ENCODE measurements around the gene FANCD2. TPM values are rescaled to one million over a fixed set of nuclear protein-coding genes. Genes with fewer than 3 reads are reported as not detected.
"Not testable (repeated sequence)": the region's sequence is repeated elsewhere in the genome, so short reads cannot be mapped to it uniquely, and the experiment has no call there.

The FANCD2 gene
- total and polyA plus RNA-seq, 2 donors, result 6.6 to 25.5 TPM

DNA sequence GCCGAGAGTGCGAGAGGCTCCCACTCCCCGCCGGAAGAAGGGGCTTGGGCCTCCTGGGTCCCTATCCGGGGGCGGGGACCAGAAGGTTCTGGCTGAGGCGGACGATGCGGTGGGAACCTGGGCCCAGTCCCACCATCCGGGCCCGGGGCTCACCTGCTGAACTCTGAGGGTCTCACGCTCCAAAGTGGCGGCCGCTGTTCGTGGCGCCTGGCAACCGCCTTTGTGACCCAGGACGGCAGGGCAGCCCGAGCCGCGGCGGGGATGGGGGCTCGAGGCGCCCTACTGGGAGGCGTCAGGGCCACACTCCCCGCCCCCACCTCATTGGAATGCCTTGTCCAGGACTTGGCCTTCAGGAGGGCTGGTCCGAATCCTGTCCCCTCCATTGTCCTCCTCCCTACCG, 81.9 kb downstream of the FANCD2 start, which contains the start of gene FANCD2OS:
Gene FANCD2OS, minus strand, starts transcription at position 165 of the 400 bp plus-strand sequence. CDS start 3,481 bp downstream, outside the sequence.
- H3K27ac ChIP-seq (ENCODE audit: low read depth in 1 of 2, low read length in 1 of 2), result no peak within 1 kb of the TSS
- no peaks in the 10 kb centered on the region for H3K36me3 ChIP-seq (ENCODE audit: control insufficient read depth in 2 of 2, insufficient read depth in 2 of 2, low read length in 1 of 2)
- DNase-seq (ENCODE audit: low read depth in 6 of 9, low spot score in 9 of 9), result no peak
- H3K9me3 ChIP-seq (ENCODE audit: control insufficient read depth in 2 of 2, insufficient read depth in 1 of 2, low read length in 1 of 2), result no peaks in the 10 kb centered on the region
- H3K27me3 ChIP-seq (ENCODE audit: control insufficient read depth in 2 of 2, insufficient read depth in 1 of 2, low read length in 1 of 2), result no peaks in the 10 kb centered on the region
- H3K4me1 ChIP-seq (ENCODE audit: control insufficient read depth in 2 of 2, insufficient read depth in 2 of 2, low read length in 2 of 2), result no peaks in the 10 kb centered on the region
- H3K4me3 ChIP-seq (ENCODE audit: low read length in 2 of 2), result no peak within 1 kb of the TSS
- WGBS, result 94% methylated on average over 28 of the region's 28 CpGs

DNA sequence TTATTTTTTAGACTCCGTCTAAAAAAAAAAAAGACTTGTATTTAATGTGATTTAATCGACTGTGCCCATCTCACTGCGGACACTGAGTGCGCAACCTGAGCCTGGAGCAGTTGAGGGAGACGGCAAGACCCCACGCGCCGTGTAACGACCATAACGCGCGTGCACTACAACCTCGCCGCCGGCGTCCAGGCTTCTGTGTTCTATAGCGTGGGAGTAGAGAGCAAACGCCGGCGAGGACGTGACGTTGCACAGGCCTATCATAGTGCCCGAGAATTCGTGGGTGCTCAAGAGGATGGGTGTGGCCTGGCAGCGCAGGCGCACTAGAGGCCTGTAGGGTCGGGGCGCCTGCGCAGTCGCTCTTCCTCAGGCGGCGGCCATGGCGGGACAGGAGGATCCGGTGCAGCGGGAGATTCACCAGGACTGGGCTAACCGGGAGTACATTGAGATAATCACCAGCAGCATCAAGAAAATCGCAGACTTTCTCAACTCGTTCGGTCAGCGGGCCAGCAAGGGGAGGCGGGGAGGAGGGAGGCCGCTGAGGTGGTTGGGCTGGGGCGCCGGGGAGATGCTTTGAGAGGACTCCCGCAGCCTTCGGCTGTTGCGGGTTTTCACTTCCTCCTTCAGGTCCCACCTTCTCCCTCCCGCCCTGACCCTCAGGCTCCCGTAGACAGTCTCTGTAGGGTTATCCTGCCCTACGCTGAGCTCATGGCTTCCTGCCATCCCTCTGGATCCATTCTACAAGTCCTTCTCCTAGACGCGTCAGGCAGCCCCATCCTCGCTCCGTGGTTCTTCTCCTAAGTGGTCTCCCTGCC, 89.3 kb downstream of the FANCD2 start, which contains the start of gene BRK1:
Gene BRK1, plus strand, starts transcription at position 350 of the 812 bp plus-strand sequence. Its CDS starts 27 bp downstream, at position 377.
- peak; percentile 91 to 97 (median 95) for DNase-seq (ENCODE audit: low read depth in 6 of 9, low spot score in 9 of 9)
- Histone ChIP-seq H3K36me3 (ENCODE audit: control insufficient read depth in 2 of 2, insufficient read depth in 2 of 2, low read length in 1 of 2) (peaks cover 3 to 6% of the 10 kb centered on the region in 2 donors), H3K27me3 (ENCODE audit: control insufficient read depth in 2 of 2, insufficient read depth in 1 of 2, low read length in 1 of 2) (no peaks in the 10 kb centered on the region), H3K4me3 (ENCODE audit: low read length in 2 of 2) (peak within 1 kb of the TSS; percentile 65 to 74), H3K4me1 (ENCODE audit: control insufficient read depth in 2 of 2, insufficient read depth in 2 of 2, low read length in 2 of 2) (peaks cover 9 to 11% of the 10 kb centered on the region in 2 donors), H3K27ac (ENCODE audit: low read depth in 1 of 2, low read length in 1 of 2) (peak within 1 kb of the TSS; percentile 52 to 91), H3K9me3 (ENCODE audit: control insufficient read depth in 2 of 2, insufficient read depth in 1 of 2, low read length in 1 of 2) (no peaks in the 10 kb centered on the region)
- WGBS, result under 1% methylated on average over 54 of the region's 54 CpGs

DNA sequence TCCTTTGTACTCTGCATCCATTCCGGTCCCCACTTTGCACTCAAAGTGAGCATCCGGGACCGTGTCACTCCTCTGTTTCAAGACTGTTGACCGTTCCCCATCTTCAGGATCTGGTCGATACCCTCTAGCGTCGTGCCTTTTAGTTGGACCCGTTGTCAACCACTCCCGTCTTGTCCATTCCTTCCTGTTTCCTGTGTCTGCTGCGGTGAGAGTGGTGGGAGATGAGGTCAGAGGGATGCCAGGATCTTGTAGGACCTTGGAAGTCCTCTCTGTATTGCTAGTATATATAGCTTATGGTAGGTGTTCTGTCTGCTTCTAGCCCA, 89.9 kb downstream of the FANCD2 start:
- Histone ChIP-seq H3K27me3 (ENCODE audit: control insufficient read depth in 2 of 2, insufficient read depth in 1 of 2, low read length in 1 of 2) (no peaks in the 10 kb centered on the region), H3K27ac (ENCODE audit: low read depth in 1 of 2, low read length in 1 of 2) (no peak overlapping the region), H3K4me1 (ENCODE audit: control insufficient read depth in 2 of 2, insufficient read depth in 2 of 2, low read length in 2 of 2) (peaks cover 9 to 11% of the 10 kb centered on the region in 2 donors), H3K4me3 (ENCODE audit: low read length in 2 of 2) (peak overlapping the region; percentile 65 to 74), H3K9me3 (ENCODE audit: control insufficient read depth in 2 of 2, insufficient read depth in 1 of 2, low read length in 1 of 2) (no peaks in the 10 kb centered on the region), H3K36me3 (ENCODE audit: control insufficient read depth in 2 of 2, insufficient read depth in 2 of 2, low read length in 1 of 2) (peaks cover 6 to 11% of the 10 kb centered on the region in 2 donors)
- peak in 1 of 9 donors; percentile 9 for DNase-seq (ENCODE audit: low read depth in 6 of 9, low spot score in 9 of 9)
- under 1% methylated on average over 10 of the region's 10 CpGs for WGBS

DNA sequence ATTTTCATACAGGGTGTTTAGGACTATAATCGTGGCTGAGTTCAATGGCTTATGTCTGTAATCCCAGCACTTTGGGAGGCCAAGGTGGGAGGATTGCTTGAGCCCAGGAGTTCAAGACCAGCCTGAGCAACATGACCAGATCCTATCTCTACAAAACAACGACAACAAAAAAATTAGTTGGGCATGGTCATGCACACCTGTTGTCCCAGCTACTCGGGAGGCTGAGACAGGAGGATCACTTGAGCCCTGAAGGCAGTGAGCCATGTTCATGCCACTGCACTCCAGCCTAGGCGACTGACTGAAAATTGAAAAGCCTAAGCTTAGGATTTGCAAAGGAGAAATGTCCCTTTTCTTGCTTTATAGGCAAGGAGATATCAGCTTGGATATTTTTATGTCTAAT, 90.7 kb downstream of the FANCD2 start:
- 97% methylated on average over 4 of the region's 4 CpGs for WGBS
- no peaks in the 10 kb centered on the region for H3K27me3 ChIP-seq (ENCODE audit: control insufficient read depth in 2 of 2, insufficient read depth in 1 of 2, low read length in 1 of 2)
- DNase-seq (ENCODE audit: low read depth in 6 of 9, low spot score in 9 of 9), result no peak
- H3K4me3 ChIP-seq (ENCODE audit: low read length in 2 of 2), result no peak overlapping the region
- peaks cover 9 to 11% of the 10 kb centered on the region in 2 donors for H3K4me1 ChIP-seq (ENCODE audit: control insufficient read depth in 2 of 2, insufficient read depth in 2 of 2, low read length in 2 of 2)
- H3K36me3 ChIP-seq (ENCODE audit: control insufficient read depth in 2 of 2, insufficient read depth in 2 of 2, low read length in 1 of 2), result peaks cover 6 to 15% of the 10 kb centered on the region in 2 donors
- H3K27ac ChIP-seq (ENCODE audit: low read depth in 1 of 2, low read length in 1 of 2), result no peak overlapping the region
- no peaks in the 10 kb centered on the region for H3K9me3 ChIP-seq (ENCODE audit: control insufficient read depth in 2 of 2, insufficient read depth in 1 of 2, low read length in 1 of 2)

DNA sequence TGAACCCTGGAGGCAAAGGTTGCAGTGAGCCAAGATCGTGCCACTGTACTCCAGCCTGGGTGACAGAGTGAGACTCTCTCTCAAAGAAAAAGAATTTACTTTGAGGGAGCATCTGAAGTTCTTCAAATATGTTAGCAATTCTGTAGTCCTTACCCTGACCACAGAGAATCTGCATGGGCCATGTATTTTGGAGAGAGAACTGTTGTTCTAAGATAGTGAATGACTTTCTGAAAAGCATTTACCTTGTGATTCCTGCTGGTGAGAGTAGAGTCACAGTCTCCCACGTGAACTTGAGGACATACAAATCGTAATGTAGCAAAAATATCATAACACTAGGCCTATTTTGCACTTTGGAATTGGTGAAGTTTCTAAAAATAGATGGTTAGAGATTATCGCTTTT, 93.1 kb downstream of the FANCD2 start:
- H3K27ac ChIP-seq (ENCODE audit: low read depth in 1 of 2, low read length in 1 of 2), result no peak overlapping the region
- no peaks in the 10 kb centered on the region for H3K27me3 ChIP-seq (ENCODE audit: control insufficient read depth in 2 of 2, insufficient read depth in 1 of 2, low read length in 1 of 2)
- peaks cover 9 to 11% of the 10 kb centered on the region in 2 donors for H3K4me1 ChIP-seq (ENCODE audit: control insufficient read depth in 2 of 2, insufficient read depth in 2 of 2, low read length in 2 of 2)
- H3K9me3 ChIP-seq (ENCODE audit: control insufficient read depth in 2 of 2, insufficient read depth in 1 of 2, low read length in 1 of 2), result no peaks in the 10 kb centered on the region
- DNase-seq (ENCODE audit: low read depth in 6 of 9, low spot score in 9 of 9), result no peak
- H3K36me3 ChIP-seq (ENCODE audit: control insufficient read depth in 2 of 2, insufficient read depth in 2 of 2, low read length in 1 of 2), result peaks cover 13 to 21% of the 10 kb centered on the region in 2 donors
- WGBS, result 96% methylated on average over 4 of the region's 4 CpGs
- no peak overlapping the region for H3K4me3 ChIP-seq (ENCODE audit: low read length in 2 of 2)

DNA sequence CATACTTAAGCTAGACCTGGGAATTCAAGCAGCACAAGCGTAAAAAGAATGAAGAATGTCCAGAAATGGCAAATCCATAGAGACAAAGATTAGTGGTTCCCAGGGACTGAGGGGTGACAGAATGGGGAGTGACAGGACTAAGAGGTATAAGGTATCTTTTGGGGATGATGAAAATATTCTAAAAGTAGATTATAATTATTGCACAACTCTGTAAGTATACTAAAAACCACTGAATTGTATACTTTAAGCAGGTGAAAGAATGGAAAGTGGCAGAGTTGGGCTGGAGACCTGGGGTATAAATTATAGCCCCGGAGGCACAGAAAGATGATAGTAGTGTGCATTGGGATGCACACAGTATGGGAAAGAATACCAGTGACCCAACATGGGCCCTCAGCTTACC, 94.8 kb downstream of the FANCD2 start:
- Histone ChIP-seq H3K9me3 (ENCODE audit: control insufficient read depth in 2 of 2, insufficient read depth in 1 of 2, low read length in 1 of 2) (no peaks in the 10 kb centered on the region), H3K27ac (ENCODE audit: low read depth in 1 of 2, low read length in 1 of 2) (no peak overlapping the region), H3K4me3 (ENCODE audit: low read length in 2 of 2) (no peak overlapping the region), H3K27me3 (ENCODE audit: control insufficient read depth in 2 of 2, insufficient read depth in 1 of 2, low read length in 1 of 2) (no peaks in the 10 kb centered on the region), H3K4me1 (ENCODE audit: control insufficient read depth in 2 of 2, insufficient read depth in 2 of 2, low read length in 2 of 2) (peaks cover 9 to 10% of the 10 kb centered on the region in 2 donors), H3K36me3 (ENCODE audit: control insufficient read depth in 2 of 2, insufficient read depth in 2 of 2, low read length in 1 of 2) (peaks cover 28 to 36% of the 10 kb centered on the region in 2 donors)
- no peak for DNase-seq (ENCODE audit: low read depth in 6 of 9, low spot score in 9 of 9)
- WGBS, result 96% methylated on average over 2 of the region's 2 CpGs

DNA sequence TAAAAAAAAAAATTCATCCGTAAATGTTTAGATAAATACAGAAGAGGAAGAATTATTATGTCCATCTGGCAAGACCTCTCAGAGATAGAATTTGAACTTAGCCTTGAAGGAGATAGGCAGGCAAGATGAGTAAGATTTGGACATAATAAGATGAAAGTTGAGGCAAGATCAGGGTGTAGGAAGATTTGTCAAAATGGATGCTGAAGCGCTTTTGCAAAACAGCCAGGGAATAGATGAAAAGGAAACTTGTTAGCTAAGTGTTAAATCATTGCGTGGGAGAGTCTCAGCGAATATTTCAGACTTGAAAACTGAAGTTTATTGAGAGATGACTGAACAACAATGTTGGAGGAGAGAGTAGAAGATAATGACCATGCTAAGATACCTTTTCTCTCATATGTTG, 96.5 kb downstream of the FANCD2 start:
- Histone ChIP-seq H3K36me3 (ENCODE audit: control insufficient read depth in 2 of 2, insufficient read depth in 2 of 2, low read length in 1 of 2) (peaks cover 41 to 51% of the 10 kb centered on the region in 2 donors), H3K27me3 (ENCODE audit: control insufficient read depth in 2 of 2, insufficient read depth in 1 of 2, low read length in 1 of 2) (no peaks in the 10 kb centered on the region), H3K4me1 (ENCODE audit: control insufficient read depth in 2 of 2, insufficient read depth in 2 of 2, low read length in 2 of 2) (no peaks in the 10 kb centered on the region), H3K9me3 (ENCODE audit: control insufficient read depth in 2 of 2, insufficient read depth in 1 of 2, low read length in 1 of 2) (no peaks in the 10 kb centered on the region), H3K4me3 (ENCODE audit: low read length in 2 of 2) (no peak overlapping the region), H3K27ac (ENCODE audit: low read depth in 1 of 2, low read length in 1 of 2) (no peak overlapping the region)
- no peak for DNase-seq (ENCODE audit: low read depth in 6 of 9, low spot score in 9 of 9)
- WGBS, result 98% methylated on average over 4 of the region's 4 CpGs

DNA sequence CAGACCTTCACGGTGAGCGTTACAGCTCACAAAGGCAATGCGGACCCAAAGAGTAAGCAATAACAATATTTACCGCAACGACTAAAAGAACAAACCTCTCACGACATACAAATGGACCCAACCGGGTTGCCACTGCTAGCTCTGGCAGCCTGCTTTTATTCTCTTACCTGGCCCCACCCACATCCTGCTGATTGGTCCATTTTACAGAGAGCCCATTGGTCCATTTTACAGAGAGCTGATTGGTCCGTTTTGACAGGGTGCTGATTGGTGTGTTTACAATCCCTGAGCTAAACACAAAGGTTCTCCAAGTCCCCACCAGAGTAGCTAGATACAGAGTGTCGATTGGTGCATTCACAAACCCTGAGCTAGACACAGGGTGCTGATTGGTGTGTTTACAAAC, 109.6 kb downstream of the FANCD2 start:
- not testable (repeated sequence) for DNase-seq (ENCODE audit: low read depth in 6 of 9, low spot score in 9 of 9)
- WGBS, result 95% methylated on average over 9 of the region's 9 CpGs

DNA sequence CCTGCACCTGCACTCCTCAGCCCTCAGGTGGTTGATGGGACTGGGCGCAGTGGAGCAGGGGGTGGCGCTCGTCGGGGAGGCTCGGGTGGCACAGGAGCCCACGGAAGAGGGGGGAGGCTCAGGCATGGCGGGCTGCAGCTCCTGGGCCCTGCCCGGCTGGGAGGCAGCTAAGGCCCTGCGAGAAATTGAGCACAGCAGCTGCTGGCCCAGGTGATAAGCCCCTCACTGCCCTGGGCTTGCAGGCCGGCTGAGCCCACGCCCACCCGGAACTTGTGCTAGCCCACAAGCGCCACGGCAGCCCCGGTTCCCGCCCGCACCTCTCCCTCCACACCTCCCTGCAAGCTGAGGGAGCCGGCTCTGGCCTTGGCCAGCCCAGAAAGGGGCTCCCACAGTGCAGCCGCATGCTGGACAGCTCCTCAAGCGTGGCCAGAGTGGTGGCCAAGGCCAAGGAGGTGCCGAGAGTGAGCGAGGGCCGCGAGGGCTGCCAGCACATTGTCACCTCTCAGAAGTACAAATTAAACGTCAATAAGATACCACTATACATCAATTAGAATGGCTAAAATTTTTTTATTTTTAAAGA, 110.3 kb downstream of the FANCD2 start:
- no peak for DNase-seq (ENCODE audit: low read depth in 6 of 9, low spot score in 9 of 9)
- peaks cover 3 to 10% of the 10 kb centered on the region in 2 donors for H3K4me1 ChIP-seq (ENCODE audit: control insufficient read depth in 2 of 2, insufficient read depth in 2 of 2, low read length in 2 of 2)
- H3K27ac ChIP-seq (ENCODE audit: low read depth in 1 of 2, low read length in 1 of 2), result no peak overlapping the region
- H3K27me3 ChIP-seq (ENCODE audit: control insufficient read depth in 2 of 2, insufficient read depth in 1 of 2, low read length in 1 of 2), result no peaks in the 10 kb centered on the region
- H3K4me3 ChIP-seq (ENCODE audit: low read length in 2 of 2), result no peak overlapping the region
- peaks cover 0 to 9% of the 10 kb centered on the region in 2 donors for H3K9me3 ChIP-seq (ENCODE audit: control insufficient read depth in 2 of 2, insufficient read depth in 1 of 2, low read length in 1 of 2)
- WGBS, result 96% methylated on average over 25 of the region's 25 CpGs
- H3K36me3 ChIP-seq (ENCODE audit: control insufficient read depth in 2 of 2, insufficient read depth in 2 of 2, low read length in 1 of 2), result no peaks in the 10 kb centered on the region

More for the DNA sequence above, 109.6 kb downstream of the FANCD2 start:
- not testable (repeated sequence) for H3K36me3 ChIP-seq (ENCODE audit: control insufficient read depth in 2 of 2, insufficient read depth in 2 of 2, low read length in 1 of 2); H3K4me3 ChIP-seq (ENCODE audit: low read length in 2 of 2); H3K4me1 ChIP-seq (ENCODE audit: control insufficient read depth in 2 of 2, insufficient read depth in 2 of 2, low read length in 2 of 2); H3K9me3 ChIP-seq (ENCODE audit: control insufficient read depth in 2 of 2, insufficient read depth in 1 of 2, low read length in 1 of 2); H3K27me3 ChIP-seq (ENCODE audit: control insufficient read depth in 2 of 2, insufficient read depth in 1 of 2, low read length in 1 of 2); H3K27ac ChIP-seq (ENCODE audit: low read depth in 1 of 2, low read length in 1 of 2)
